ENCODE measurements around the gene CCSER1. TPM values are rescaled to one million over a fixed set of nuclear protein-coding genes. Genes with fewer than 3 reads are reported as not detected.
"Not testable (repeated sequence)": the region's sequence is repeated elsewhere in the genome, so short reads cannot be mapped to it uniquely, and the experiment has no call there.

The CCSER1 gene
- total RNA-seq, 1 experiment from 2014 or later, result 0.63 TPM

DNA sequence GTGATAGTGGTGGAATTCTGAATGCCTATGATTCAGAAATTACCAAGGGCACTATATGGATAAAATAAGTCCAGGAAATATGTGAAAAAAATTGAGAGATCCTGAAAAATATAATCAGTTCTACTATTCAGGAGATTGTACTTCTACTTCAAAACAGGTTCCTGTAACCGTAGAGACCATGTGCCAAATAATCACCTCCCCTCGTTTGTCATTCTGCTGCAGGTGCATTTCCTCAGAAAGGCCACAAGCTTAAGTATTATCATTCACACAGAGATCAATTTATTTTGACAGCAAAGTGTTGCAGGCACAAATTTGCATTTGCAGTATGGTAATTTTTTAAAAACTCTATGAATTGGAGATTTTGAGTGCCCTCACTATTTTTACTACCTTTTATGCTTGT lies 1000.0 kb downstream of the CCSER1 start:
- H3K4me3 Mint-ChIP-seq (ENCODE audit: unreplicated experiment), result no peak overlapping the region
- H3K4me1 Mint-ChIP-seq (ENCODE audit: insufficient read depth, unreplicated experiment), result no peaks in the 10 kb centered on the region
- no peak overlapping the region for H3K27ac Mint-ChIP-seq (ENCODE audit: low read depth, unreplicated experiment)
- TF ChIP-seq, protein P1, sequence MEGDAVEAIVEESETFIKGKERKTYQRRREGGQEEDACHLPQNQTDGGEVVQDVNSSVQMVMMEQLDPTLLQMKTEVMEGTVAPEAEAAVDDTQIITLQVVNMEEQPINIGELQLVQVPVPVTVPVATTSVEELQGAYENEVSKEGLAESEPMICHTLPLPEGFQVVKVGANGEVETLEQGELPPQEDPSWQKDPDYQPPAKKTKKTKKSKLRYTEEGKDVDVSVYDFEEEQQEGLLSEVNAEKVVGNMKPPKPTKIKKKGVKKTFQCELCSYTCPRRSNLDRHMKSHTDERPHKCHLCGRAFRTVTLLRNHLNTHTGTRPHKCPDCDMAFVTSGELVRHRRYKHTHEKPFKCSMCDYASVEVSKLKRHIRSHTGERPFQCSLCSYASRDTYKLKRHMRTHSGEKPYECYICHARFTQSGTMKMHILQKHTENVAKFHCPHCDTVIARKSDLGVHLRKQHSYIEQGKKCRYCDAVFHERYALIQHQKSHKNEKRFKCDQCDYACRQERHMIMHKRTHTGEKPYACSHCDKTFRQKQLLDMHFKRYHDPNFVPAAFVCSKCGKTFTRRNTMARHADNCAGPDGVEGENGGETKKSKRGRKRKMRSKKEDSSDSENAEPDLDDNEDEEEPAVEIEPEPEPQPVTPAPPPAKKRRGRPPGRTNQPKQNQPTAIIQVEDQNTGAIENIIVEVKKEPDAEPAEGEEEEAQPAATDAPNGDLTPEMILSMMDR (IDR thresholded peaks at IDR 0.05; ENCODE audit: unreplicated experiment), result no peak
- intact Hi-C loops (cut with micrococcal nuclease), result no loop called here
- CTCF ChIA-PET, result interaction anchor here (0.7 kb wide), 1 partner anchor 629 kb away, joined by 3 read pairs; no protein-coding TSS in a partner anchor
- no peaks in the 10 kb centered on the region for H3K9me3 Mint-ChIP-seq (ENCODE audit: unreplicated experiment)
- H3K27me3 Mint-ChIP-seq (ENCODE audit: insufficient read depth, unreplicated experiment), result no peaks in the 10 kb centered on the region
- no peaks in the 10 kb centered on the region for H3K36me3 Mint-ChIP-seq (ENCODE audit: insufficient read depth, unreplicated experiment)
- no TSS peak for BruUV-seq (replicated peaks)
- POLR2A ChIA-PET, result interaction anchor here (0.7 kb wide), 1 partner anchor 66 kb away, joined by 3 read pairs; no protein-coding TSS in a partner anchor
- DNase-seq (ENCODE audit: unreplicated experiment), result no peak

- no peaks in the 10 kb centered on the region for H3K4me1 Mint-ChIP-seq (ENCODE audit: insufficient read depth, unreplicated experiment)
- no peak overlapping the region for H3K4me3 Mint-ChIP-seq (ENCODE audit: unreplicated experiment)
- no peaks in the 10 kb centered on the region for H3K36me3 Mint-ChIP-seq (ENCODE audit: insufficient read depth, unreplicated experiment)
- no peak overlapping the region for H3K27ac Mint-ChIP-seq (ENCODE audit: low read depth, unreplicated experiment)
- DNase-seq (ENCODE audit: unreplicated experiment), result no peak
- ChIA-PET CTCF (interaction anchor here (0.6 to 0.9 kb wide), 2 partner anchors 16 to 701 kb away, joined by 4 to 5 read pairs; no protein-coding TSS in a partner anchor), POLR2A (no interaction called here)
- intact Hi-C loops (cut with micrococcal nuclease), result no loop called here
- TF ChIP-seq, protein P1 (IDR thresholded peaks at IDR 0.05; ENCODE audit: unreplicated experiment), result no peak
- no peaks in the 10 kb centered on the region for H3K27me3 Mint-ChIP-seq (ENCODE audit: insufficient read depth, unreplicated experiment)
- BruUV-seq (replicated peaks), result no TSS peak
- no peaks in the 10 kb centered on the region for H3K9me3 Mint-ChIP-seq (ENCODE audit: unreplicated experiment)
Measured at GRCh38 chr4:91127831-91128230, 1000.6 kb downstream of the CCSER1 start.

DNA sequence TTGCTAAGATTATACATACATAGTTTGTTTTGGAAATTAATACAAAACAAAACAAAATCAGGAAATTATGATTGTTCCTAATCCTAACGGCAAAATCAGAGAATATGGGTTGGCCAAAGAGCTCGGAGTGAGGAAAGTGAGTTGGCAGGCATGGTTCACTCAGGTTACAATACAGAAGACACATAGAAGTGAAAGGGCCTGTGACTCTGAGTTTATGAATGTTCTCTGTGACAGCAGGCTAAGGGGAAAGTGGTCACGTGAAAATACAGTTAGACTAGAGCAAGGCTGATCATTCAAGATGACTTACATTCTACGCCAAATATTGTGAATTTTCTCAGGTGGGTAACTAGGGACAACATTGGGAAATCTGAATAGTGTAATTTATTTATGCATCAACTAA lies 1001.3 kb downstream of the CCSER1 start:
- TF ChIP-seq, protein P1 (IDR thresholded peaks at IDR 0.05; ENCODE audit: unreplicated experiment), result no peak
- Mint-ChIP-seq H3K27ac (ENCODE audit: low read depth, unreplicated experiment) (no peak overlapping the region), H3K27me3 (ENCODE audit: insufficient read depth, unreplicated experiment) (no peaks in the 10 kb centered on the region), H3K36me3 (ENCODE audit: insufficient read depth, unreplicated experiment) (no peaks in the 10 kb centered on the region), H3K4me1 (ENCODE audit: insufficient read depth, unreplicated experiment) (no peaks in the 10 kb centered on the region), H3K9me3 (ENCODE audit: unreplicated experiment) (no peaks in the 10 kb centered on the region), H3K4me3 (ENCODE audit: unreplicated experiment) (no peak overlapping the region)
- ChIA-PET CTCF (interaction anchor here (0.6 to 0.9 kb wide), 2 partner anchors 17 to 702 kb away, joined by 4 to 5 read pairs; no protein-coding TSS in a partner anchor), POLR2A (interaction anchor here (0.6 kb wide), 1 partner anchor 168 kb away, joined by 3 read pairs; no protein-coding TSS in a partner anchor)
- intact Hi-C loops (cut with micrococcal nuclease), result no loop called here
- no TSS peak for BruUV-seq (replicated peaks)
- DNase-seq (ENCODE audit: unreplicated experiment), result no peak

- H3K27ac Mint-ChIP-seq (ENCODE audit: low read depth, unreplicated experiment), result no peak overlapping the region
- BruUV-seq (replicated peaks), result no TSS peak
- ChIA-PET CTCF (no interaction called here), POLR2A (no interaction called here)
- intact Hi-C loops (cut with micrococcal nuclease), result no loop called here
- peaks cover 9% of the 10 kb centered on the region for H3K9me3 Mint-ChIP-seq (ENCODE audit: unreplicated experiment)
- no peak for DNase-seq (ENCODE audit: unreplicated experiment)
- no peaks in the 10 kb centered on the region for H3K4me1 Mint-ChIP-seq (ENCODE audit: insufficient read depth, unreplicated experiment)
- H3K4me3 Mint-ChIP-seq (ENCODE audit: unreplicated experiment), result no peak overlapping the region
- TF ChIP-seq, protein P1 (IDR thresholded peaks at IDR 0.05; ENCODE audit: unreplicated experiment), result no peak
- H3K36me3 Mint-ChIP-seq (ENCODE audit: insufficient read depth, unreplicated experiment), result no peaks in the 10 kb centered on the region
- H3K27me3 Mint-ChIP-seq (ENCODE audit: insufficient read depth, unreplicated experiment), result no peaks in the 10 kb centered on the region
Measured at GRCh38 chr4:91147067-91147466, 1019.9 kb downstream of the CCSER1 start.

- H3K4me1 Mint-ChIP-seq (ENCODE audit: insufficient read depth, unreplicated experiment); H3K27ac Mint-ChIP-seq (ENCODE audit: low read depth, unreplicated experiment); intact Hi-C loops (cut with micrococcal nuclease); POLR2A ChIA-PET; CTCF ChIA-PET; BruUV-seq (replicated peaks); H3K9me3 Mint-ChIP-seq (ENCODE audit: unreplicated experiment); H3K27me3 Mint-ChIP-seq (ENCODE audit: insufficient read depth, unreplicated experiment); H3K36me3 Mint-ChIP-seq (ENCODE audit: insufficient read depth, unreplicated experiment); DNase-seq (ENCODE audit: unreplicated experiment); H3K4me3 Mint-ChIP-seq (ENCODE audit: unreplicated experiment): not testable (repeated sequence)
Measured at GRCh38 chr4:91154041-91154440, 1026.8 kb downstream of the CCSER1 start.

DNA sequence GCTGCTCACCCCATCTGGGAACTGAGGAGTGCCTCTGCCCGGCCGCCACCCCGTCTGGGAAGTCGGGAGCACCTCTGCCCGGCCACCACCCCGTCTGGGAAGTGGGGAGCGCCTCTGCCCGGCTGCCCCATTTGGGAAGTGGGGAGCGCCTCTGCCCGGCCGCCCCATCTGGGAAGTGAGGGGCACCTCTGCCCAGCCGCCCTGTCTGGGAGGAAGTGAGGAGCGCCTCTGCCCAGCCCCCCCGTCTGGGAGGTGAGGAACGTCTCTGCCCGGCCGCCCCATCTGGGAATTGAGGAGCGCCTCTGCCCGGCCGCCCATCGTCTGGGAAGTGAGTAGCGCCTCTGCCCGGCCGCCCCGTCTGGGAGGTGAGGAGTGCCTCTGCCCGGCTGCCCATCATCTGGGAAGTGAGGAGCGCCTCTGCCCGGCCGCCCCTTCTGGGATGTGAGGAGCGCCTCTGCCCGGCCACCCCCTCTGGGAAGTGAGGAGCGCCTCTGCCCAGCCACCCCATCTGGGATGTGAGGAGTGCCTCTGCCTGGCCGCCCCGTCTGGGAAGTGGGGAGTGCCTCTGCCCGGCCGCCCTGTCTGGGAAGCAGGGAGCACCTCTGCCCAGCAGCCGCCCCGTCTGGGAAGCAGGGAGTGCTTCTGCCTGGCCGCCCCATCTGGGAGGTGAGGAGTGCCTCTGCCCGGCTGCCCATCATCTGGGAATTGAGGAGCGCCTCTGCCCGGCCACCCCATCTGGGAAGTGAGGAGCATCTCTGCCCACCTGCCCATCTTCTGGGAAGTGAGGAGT lies 1040.9 kb downstream of the CCSER1 start:
- H3K4me3 Mint-ChIP-seq (ENCODE audit: unreplicated experiment); H3K36me3 Mint-ChIP-seq (ENCODE audit: insufficient read depth, unreplicated experiment); BruUV-seq (replicated peaks); H3K27ac Mint-ChIP-seq (ENCODE audit: low read depth, unreplicated experiment); H3K4me1 Mint-ChIP-seq (ENCODE audit: insufficient read depth, unreplicated experiment); DNase-seq (ENCODE audit: unreplicated experiment); H3K9me3 Mint-ChIP-seq (ENCODE audit: unreplicated experiment); intact Hi-C loops (cut with micrococcal nuclease); POLR2A ChIA-PET; H3K27me3 Mint-ChIP-seq (ENCODE audit: insufficient read depth, unreplicated experiment): not testable (repeated sequence)
- CTCF ChIA-PET, result interaction anchor here (0.7 kb wide), 1 partner anchor 1131 kb away, joined by 3 read pairs; no protein-coding TSS in a partner anchor

Measured in MCF 10A (cell line).